Fibroblast of gingiva (primary cell): ENCODE results near the gene ARHGEF7.

Source experiments
- DNase-seq: peaks from one replicate; pipeline ENCODE4 v3.0.0-alpha.2; 2011; ENCODE audit warnings: low read depth

The ARHGEF7 gene

DNA sequence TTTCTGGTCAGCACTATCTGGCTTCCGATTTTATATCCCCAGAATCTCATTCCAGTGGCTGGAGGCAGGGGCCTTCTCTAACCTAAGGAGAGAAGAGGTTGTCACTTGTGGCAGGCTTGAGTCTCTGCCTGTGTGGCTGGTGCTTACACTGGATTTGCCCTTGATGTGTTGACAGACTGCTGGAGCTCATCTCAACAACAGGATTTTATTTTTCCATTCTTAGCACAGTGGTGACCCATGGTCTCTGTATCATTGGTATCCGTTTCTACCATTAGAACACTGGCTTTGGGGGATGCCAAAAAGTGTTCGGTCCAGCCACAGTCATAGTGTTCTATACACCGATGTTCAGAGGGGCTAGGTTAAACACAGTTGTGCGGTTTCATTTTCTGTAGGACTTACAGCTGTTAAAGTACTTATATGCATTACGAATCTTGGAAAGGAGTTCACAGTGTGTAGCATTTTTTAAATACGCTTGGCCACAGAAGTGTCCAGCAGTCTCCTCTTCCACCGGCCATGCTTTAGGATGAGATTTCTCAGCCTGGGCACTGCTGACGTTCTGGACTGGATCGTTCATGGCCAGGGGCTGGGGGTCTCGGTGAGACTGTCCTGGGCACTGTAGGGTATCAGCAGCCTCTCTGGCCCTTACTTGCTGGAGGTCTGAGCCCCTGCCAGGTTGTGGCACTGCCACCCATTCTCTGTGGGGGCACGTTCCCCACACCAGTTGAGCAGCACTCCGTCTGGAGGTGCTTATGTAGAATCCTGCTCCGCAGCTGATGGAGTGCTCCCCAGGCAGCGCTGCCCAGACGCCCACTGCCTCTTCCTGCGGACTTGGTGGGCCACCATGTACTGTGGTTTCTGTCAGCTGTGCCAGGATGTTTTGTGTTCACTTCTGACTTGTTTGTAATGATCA lies 163.9 kb downstream of the ARHGEF7 start:
- DNase-seq = no peak

DNA sequence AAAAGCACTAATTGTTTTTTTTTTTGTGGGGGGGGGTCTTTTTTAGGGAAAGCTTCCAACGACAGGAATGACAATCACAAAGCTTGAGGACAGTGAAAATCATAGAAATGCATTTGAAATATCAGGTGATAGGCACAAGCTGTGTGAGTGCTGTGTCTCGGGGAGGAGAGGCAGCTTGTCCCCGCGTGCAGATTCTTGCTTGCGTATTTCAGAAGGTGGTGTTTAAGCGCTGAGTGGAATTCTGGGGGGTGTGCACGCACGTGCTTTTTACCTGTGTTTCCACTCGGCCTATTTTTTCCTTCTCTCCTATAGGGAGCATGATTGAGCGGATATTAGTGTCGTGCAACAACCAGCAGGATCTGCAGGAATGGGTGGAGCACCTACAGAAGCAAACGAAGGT lies 165.1 kb downstream of the ARHGEF7 start:
- DNase-seq = no peak

DNA sequence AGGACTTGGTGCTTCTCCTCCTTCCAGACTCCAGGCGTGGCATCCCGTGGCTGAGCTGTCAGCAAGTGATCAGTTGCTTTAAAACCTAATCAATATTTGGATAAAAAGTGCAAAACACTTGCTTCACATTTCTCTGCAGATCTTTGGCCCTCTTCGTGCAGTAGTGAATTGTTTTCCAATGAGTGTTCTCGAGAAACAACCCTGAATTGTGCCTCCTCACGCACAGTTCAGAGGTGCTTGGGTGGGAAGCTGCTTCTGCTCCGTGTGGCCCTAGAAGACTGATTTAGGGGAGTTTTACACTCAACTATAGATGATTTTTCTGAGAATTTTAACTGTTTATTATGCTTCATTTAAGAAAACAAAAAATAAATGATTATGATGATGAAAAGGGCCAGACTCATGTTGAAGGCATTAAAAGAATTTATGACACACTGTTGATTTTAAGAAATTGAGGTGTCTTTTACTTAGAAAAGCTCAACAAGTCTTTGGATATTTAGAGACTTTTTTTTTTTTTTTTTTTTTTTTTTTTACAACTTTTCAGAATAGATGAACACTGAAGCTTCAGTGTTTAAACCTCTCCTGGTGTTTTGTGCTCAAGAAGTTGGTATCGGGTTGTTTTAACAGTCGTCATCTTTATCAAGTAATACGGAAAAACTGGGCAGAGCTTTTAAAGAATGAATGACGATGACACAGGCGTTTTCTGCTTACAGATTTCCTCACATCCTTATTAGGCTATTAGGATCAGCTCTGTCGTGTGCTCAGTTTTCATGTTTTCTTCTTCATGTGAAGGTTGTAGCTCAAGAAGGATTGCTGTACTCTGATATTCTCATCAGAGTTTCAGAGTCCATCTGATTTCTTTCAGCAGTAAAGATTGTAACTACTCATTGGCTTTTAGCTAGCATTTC lies 165.8 kb downstream of the ARHGEF7 start:
- DNase-seq = peak; percentile 49

DNA sequence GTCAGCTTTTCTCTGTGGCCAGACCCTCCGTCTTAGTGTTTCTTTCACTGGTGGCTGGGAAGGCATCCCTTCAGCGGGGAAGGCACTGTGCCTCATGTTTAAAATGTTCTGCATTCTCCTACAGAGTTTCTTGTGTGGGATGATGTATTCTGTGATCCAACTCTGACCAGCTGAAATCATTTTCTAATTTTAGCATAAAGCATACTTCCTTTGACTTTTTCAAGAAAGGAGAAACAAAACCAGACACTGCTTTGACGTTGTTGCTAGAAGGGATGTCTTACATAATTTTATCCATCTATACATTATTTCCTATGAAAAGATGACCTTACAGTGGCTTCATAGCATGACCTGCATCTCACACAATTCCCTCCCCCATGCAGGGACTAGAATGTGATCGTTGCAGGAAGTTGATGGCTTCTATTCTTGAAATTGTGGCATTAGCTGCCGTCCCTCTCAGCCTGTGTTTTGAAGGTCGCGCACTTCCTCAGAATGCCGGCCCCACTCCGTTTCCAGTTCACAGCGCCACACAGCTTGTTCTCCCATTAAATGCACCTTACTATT lies 166.7 kb downstream of the ARHGEF7 start:
- peak; percentile 41 for DNase-seq

DNA sequence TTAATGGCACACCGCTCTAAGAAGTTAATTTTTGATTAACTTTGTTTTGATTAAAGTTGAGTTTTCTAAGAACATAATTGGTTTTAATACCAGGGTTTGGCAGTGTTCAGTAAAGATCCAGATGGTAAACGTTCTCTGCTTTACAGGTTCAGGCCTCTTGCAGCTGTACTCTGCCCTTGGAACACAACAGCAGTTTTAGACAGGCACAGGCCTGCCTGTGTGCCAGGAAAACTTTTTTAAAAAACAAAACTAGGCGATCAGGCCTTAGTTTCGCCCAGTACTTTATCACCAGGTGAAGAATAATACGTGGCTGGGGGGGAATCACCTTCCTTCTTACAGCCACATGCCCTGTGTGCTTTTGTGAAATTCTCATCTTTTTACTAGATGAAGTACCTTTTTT lies 167.3 kb downstream of the ARHGEF7 start:
- no peak for DNase-seq

DNA sequence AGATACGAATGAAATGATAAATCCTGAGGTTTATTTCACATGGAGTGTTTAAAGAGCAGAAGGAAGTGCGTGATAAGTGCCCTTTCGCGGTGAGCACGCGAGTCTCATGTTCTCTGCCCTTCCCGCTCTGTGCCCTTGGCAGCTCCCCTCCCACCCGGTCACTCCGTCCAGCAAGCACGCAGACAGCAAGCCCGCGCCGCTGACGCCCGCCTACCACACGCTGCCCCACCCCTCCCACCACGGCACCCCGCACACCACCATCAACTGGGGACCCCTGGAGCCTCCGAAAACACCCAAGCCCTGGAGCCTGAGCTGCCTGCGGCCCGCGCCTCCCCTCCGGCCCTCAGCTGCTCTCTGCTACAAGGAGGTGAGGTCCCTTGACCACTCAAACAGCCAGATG lies 167.9 kb downstream of the ARHGEF7 start:
- no peak for DNase-seq

DNA sequence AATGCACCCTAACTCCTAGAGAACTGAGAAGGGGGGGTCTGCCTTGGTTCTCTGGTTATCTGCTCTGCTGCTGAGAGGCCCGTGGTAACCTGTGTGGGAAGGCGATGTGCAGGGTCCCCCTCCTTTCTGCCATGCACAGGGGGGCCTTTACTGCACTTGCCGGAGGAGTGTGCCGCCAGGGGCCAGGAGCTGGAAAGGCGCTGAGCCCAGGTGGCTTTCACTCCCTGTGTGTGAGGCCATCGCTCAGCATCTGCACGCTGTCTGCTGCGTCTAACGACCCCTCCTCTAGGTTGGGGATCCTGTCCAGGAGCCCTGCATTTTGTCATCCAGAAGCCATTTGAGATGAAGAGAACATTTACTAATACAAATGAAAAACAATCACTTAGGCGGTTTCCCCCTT lies 168.3 kb downstream of the ARHGEF7 start:
- DNase-seq = no peak

DNA sequence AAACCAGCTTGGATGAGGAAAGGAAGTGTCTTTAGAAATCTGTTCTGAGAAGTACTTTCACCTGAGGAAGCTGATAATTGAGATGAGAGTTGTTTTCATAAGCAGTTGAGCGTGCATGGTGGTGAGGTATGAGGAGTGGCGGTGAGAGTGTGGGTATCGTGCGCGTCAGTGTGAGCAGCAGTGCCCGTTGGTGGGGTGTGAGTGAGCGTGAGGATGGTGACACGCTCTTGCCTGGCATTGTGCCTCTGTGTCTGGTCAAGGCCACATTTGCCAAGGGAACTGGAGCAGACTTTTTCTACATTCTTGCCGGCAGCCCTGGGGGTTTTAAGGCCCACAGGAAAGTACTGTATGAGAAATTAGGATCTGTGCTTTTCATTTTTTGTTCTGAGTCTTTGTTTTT lies 168.9 kb downstream of the ARHGEF7 start:
- peak; percentile 9 for DNase-seq

DNA sequence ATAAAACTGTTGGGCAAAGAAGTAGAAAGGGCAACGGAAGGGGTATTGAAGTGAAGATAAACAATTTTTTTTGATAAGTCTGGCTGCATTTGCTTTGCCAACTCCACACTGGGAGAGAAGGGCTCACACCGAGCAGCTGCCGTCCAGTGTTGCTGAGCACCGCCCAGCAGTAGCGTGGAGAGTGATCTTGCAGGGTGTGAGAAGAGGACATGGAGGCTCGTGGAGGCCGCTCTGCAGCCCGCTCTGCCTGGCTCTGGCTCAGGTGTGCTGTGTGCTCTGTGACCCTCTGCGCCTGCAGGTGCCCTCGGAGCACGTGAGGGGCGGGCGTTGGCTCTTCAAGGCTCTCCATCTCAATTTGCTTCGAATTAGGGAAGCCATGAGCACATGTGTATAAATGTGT lies 169.5 kb downstream of the ARHGEF7 start:
- DNase-seq = no peak

DNA sequence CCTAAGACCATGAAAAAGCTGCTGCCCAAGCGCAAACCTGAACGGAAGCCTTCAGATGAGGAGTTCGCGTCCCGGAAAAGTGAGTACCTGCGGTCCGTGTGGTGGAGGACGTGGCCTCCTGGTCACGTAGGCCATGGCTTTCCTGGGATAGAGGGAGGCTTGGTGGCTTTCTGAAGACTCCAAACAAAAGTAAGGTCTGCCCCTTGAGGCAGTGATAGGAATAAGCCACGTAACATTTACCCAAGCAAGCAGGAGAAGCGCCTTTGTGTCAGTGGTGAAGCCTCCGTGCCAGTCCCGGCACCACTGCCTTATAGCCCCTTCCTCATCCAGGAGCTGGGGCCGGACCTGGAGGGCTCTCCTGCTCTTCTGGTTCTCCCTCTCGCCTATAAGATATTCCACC lies 171.1 kb downstream of the ARHGEF7 start:
- no peak for DNase-seq

DNA sequence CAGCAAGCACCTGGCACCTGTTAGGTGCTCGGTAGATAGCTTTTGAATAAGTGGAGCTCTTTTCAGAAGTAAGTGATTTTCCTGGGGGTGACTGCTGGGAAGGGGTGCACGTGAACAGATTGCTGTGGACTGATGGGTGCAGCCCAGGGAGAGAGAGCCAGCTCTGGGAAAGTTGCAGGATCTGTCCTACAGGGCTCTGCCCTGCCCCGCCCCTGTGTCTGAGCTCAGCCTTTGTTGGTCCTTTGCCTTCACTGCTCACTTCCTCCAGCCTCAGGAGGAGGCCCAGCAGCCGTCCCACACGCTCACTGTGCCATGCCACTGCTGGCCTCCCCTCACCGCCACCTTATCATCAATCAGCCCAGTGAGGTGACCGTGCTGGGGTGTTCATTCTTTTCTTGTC lies 171.6 kb downstream of the ARHGEF7 start:
- no peak for DNase-seq

DNA sequence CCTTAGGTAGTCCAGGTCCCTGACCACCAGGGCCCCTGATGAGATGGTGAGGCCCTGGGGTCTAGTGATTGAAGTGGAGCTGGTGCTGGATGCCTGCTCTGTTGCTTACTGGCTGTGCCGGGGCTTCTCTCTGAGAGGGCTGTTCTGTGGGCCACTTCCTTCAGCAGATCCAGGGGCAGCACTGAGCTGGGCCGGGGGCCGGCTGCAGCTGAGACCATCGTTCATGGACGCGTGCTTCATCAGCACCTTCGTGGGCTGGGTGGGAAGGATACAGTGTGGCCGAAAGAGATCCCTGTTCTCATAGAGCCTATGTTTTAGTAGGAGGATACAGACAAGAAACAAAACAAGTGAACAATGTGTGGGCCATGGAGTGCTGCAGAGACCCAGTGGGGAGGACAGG lies 172.1 kb downstream of the ARHGEF7 start:
- DNase-seq = no peak

DNA sequence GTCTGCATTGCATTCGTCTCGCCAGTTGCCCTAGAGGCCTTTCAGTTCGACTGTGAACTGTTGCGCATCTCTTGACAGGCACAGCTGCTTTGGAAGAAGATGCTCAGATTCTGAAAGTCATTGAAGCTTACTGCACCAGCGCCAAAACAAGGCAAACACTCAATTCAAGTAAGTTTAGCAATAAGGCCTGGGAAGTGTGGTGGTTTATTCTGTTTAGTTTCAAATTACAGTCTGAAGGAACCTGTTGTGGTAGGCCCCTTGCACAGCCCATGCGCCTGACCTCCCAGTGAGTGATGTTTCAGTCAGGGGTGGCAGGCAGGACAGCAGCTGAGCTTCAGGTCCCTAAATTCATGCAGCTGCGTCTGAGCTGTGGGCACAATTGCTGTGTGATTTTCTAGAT lies 173.2 kb downstream of the ARHGEF7 start:
- DNase-seq = no peak

DNA sequence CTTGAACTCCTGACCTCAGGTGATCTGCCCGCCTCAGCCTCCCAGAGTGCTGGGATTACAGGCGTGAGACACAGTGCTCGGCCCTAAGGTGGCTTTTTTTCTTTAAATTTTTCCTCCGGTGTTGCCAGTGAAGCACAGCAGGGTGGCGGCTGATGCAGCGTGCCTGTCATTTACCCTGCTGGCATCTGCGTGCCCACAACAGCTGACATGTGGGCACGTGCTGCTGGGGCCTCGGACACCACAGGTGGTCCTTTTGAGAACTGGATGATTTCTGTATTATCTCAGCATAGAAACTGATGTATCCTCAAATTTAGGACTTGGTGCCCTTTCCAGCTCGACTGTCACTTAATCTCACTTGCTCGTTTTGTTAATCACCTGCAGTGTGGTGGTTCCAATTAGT lies 174.1 kb downstream of the ARHGEF7 start:
- no peak for DNase-seq

DNA sequence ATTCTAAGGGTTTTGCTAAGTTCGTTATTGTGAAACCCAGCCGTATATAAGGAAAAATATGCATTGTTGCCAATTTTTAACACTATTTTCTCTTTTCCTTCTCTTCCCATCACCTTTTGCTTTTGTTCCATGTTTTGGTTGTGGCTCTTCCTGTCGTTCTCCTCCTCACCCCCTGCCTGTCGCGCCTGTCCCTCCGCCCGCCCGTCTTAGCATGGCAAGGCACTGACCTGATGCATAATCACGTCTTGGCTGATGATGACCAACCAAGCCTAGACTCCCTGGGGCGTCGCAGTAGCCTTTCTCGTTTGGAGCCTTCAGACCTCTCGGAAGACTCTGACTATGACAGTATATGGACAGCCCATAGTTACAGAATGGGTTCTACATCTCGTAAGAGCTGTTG lies 176.8 kb downstream of the ARHGEF7 start:
- no peak for DNase-seq

DNA sequence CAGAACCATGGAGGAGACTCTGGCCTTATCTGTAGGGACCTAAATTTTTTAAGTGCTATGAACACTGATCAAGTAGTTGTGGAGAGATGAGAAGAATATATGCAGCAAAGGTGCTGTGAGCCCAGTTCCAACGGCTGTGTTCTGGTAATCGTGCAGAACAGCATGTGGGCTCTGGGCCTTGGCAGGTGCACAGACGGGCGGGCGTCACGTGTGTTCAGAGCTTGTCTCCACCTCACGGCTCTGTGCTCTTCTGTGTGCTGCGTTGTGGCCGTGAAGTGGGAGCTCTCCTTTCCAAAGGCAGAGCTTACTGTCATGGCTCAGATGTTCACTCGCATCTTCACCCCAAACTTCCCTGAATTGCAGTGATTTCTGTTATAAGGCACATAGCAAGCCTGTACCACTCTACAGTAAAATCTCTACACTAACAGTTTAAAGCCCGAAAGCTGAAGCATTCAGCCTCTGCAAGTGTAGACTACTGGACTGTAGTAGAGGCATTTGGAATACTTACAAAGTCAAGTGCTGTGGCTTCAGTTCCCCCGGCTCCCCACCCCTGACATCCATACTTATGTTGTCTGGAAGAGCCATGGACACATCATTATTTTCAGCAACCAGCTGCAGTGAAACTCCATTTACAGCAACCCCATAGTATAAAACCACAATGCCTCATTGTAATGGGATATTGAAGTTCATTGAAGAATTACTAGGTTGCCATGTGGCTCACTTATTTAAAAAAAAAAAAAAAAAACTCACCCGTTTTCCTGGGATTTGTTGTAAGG lies 177.8 kb downstream of the ARHGEF7 start:
- DNase-seq = no peak

DNA sequence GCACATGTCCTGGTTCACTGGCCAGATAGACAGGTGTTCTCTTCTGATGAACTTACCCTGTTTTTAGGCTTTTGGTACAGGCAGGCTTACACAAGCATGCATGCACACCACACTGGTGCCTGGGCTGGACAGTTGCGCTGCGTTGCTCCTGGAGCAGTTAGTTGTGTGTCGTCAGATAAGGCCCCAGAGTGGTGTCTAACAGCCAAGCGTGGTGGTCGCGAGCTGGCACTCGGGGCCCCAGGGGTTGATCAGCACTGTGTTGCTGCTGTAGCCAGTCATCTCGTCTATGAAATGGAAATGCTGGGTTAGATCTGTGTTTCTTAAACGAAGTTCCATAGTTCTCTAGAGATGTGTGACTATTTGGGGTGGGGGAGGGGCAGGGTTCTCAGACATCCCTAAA lies 180.8 kb downstream of the ARHGEF7 start:
- DNase-seq = no peak

DNA sequence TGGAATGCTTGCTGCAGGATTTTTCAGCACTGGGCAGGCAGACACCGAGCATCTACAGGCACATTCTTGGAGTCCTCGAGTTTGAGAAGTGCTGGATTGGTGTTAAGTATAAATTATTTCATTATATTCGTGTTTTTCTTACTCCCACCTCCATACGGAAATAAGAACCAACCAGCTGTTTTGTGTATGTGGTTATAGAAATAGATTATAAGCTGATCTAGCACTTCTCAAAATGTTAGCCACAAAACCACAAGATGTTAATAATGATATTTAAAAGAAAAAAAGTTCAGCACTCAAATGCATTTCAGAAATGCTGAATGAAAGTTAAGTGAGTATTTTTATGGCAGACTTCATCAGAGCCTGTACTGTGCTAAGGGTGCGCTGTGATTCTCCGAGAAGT lies 181.3 kb downstream of the ARHGEF7 start:
- DNase-seq = no peak

DNA sequence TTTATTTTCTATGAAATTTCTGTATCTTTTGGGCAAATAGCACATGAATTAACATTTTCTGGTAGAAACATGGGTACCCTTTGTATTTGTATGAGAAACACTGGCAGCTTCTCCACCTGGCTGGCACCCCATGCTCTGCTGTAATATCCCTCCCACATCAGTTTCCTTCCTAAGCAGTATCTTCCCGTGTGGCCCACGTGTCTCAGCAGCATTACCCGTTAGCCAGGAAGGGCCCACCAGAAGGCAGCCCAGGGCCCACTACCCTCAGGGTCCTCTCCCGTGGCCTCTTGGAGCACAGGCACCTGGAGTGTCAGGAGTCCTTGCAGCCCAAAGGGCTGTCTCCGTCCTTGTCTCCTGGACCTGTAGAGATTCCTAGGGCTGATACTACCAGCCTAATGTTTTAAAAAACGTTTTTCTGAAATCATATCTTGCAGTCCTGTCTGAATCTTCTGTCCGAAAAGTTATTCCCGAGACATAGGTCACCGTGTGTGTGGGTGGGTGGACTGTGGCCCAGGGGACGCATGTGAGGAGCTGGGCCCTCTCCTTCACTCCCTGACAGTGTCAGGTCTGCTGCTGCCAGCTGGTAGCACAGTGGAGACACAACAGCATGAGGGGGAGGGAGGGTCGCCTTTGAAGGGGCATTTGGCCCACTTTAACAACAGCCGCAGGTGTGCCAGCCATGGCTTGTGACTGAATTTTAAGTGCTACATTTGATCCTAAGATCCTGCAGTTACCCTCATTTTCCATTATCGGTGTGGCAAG lies 183.3 kb downstream of the ARHGEF7 start:
- DNase-seq = no peak

DNA sequence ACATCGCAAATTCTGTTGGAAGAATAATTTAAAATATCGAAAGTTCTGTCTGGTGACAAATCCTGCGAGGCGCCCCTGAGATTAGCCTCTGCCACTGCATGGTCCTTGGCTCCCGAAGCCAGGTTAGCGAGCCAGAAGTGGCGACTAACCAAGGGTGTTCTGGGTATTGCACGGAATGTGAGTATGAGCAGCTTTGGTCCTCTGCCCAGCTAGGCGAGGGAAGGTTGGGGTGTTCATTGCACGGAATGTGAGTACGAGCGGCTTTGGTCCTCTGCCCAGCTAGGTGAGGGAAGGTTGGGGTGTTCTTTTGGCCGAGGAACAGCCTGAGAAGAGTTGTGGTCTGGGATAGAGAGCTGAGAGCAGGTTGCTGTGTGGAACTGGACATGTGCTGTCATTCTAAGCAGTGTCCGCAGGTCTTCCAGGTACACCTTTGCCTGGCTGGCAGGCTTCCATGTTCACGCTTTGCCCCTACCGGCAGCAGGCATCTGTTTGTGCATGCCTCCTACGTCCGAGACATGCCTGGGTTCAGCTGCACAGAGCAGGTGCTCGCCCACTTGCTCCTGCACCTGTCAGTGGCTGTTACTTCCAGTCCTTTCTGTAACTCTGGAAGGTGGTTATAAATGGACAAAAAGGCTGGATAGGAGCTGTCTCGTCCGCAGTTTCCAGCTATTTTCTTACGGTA lies 187.1 kb downstream of the ARHGEF7 start:
- no peak for DNase-seq

DNA sequence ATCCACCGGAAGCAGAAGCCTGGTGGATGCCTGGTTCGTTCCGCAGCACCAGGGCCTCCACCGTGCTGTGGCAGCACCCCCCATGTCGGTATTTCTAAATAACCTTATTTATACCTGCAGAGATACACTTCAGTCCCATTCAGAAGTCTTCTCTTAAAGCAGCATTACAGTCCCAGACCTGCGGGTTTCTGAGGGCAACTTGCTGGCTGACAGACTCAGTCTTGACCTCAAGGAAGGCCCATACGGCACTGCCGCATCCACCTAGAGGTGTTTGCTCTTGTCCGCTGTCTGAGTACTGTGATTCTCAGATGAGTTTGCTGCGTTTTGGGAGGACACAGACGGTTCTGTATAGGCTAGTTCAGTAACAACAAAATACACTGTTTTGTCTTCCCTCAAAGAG lies 188.4 kb downstream of the ARHGEF7 start:
- no peak for DNase-seq
